ENCODE measurements around the gene ATP23.

ATP23 gene

DNA sequence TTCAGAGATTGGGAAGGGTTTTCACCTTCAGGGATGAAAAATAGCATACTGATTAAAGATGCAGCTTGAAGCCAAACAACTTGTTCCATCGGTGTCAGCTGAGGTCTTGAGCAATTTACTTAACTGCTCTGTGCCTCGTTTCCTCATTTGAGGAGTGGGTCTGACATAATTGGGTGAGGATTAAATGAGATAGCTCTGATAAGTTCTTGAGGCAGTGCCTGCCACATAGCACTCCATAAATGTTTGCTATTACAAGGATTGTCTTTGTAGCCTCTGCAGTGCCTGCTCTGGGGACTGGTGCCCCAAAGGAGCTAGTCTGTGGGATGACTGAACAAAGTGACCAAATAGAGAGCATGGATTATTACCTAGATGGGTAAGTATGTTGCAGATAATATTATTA is 50.6 kb downstream of the ATP23 start:
- no peak overlapping the region for H3K4me3 ChIP-seq (ENCODE audit: low read depth, low read length)
- DNase-seq (ENCODE audit: low read depth): no peak
- TF ChIP-seq, protein P1, sequence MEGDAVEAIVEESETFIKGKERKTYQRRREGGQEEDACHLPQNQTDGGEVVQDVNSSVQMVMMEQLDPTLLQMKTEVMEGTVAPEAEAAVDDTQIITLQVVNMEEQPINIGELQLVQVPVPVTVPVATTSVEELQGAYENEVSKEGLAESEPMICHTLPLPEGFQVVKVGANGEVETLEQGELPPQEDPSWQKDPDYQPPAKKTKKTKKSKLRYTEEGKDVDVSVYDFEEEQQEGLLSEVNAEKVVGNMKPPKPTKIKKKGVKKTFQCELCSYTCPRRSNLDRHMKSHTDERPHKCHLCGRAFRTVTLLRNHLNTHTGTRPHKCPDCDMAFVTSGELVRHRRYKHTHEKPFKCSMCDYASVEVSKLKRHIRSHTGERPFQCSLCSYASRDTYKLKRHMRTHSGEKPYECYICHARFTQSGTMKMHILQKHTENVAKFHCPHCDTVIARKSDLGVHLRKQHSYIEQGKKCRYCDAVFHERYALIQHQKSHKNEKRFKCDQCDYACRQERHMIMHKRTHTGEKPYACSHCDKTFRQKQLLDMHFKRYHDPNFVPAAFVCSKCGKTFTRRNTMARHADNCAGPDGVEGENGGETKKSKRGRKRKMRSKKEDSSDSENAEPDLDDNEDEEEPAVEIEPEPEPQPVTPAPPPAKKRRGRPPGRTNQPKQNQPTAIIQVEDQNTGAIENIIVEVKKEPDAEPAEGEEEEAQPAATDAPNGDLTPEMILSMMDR (IDR thresholded peaks at IDR 0.05; ENCODE audit: insufficient read depth, low read depth, low read length, missing control alignments): no peak

- no peak overlapping the region for H3K4me3 ChIP-seq (ENCODE audit: low read depth, low read length)
- no peak for DNase-seq (ENCODE audit: low read depth)
- TF ChIP-seq, protein P1 (IDR thresholded peaks at IDR 0.05; ENCODE audit: insufficient read depth, low read depth, low read length, missing control alignments): no peak
These were observed 51.7 kb downstream of the ATP23 start for GRCh38 chr12:57993030-57993429.

GRCh38 chr12:57993834-57994233 is 52.5 kb downstream of the ATP23 start:
- DNase-seq (ENCODE audit: low read depth): no peak
- no peak overlapping the region for H3K4me3 ChIP-seq (ENCODE audit: low read depth, low read length)
- TF ChIP-seq, protein P1 (IDR thresholded peaks at IDR 0.05; ENCODE audit: insufficient read depth, low read depth, low read length, missing control alignments): no peak

- TF ChIP-seq, protein P1 (IDR thresholded peaks at IDR 0.05; ENCODE audit: insufficient read depth, low read depth, low read length, missing control alignments): no peak
- no peak overlapping the region for H3K4me3 ChIP-seq (ENCODE audit: low read depth, low read length)
- DNase-seq (ENCODE audit: low read depth): no peak
These were observed 55.2 kb downstream of the ATP23 start for GRCh38 chr12:57996520-57996919.

DNA sequence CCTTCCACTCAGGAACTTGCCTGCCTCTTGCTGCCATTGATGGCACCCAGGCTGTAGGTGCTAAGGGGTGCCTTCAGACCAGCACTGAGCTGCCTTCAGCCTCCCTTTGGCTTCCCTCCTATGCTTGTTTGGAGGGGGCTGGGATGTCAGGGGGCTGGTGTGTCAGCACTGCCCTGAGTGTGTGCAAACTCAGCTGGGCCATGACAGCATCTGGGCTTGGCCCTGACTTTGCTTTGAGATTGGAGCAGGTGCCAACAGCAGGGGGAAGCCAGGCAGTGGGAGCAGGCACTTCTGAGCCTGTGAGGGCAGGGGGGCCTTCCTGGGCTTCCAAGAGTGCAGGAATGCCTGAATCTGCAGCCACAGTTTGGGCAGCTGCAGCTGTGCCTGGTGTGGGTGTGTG is 56.9 kb downstream of the ATP23 start:
- TF ChIP-seq, protein P1 (IDR thresholded peaks at IDR 0.05; ENCODE audit: insufficient read depth, low read depth, low read length, missing control alignments): no peak
- H3K4me3 ChIP-seq (ENCODE audit: low read depth, low read length): no peak overlapping the region

GRCh38 chr12:58000499-58000898 is 59.1 kb downstream of the ATP23 start:
- no peak for DNase-seq (ENCODE audit: low read depth)
- H3K4me3 ChIP-seq (ENCODE audit: low read depth, low read length): no peak overlapping the region
- TF ChIP-seq, protein P1 (IDR thresholded peaks at IDR 0.05; ENCODE audit: insufficient read depth, low read depth, low read length, missing control alignments): no peak

More for the DNA sequence above, 56.9 kb downstream of the ATP23 start:
- DNase-seq (ENCODE audit: low read depth): no peak

DNA sequence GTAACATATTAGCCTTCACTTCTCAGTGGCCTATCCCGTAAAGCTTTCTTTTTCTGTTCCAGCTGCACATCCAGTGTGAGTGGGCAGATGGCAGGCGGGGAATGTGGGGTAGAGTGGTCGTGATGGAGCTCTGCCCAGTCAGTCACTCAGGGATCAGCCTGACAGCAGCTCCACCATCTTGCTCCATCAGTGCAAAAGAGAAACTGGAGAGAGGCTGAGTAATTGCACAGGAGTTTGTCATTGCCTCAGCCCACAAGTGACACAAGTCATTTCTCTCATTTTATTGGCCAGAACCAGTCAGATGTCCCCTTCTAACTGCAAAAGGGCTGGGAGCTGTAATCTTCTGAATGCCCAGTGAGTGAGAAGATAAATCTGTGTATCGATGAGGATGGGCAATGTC is 66.5 kb downstream of the ATP23 start:
- H3K4me3 ChIP-seq (ENCODE audit: low read depth, low read length): no peak overlapping the region
- TF ChIP-seq, protein P1 (IDR thresholded peaks at IDR 0.05; ENCODE audit: insufficient read depth, low read depth, low read length, missing control alignments): no peak
- peak; percentile 21 for DNase-seq (ENCODE audit: low read depth)
